NCI-H510A treated with DMSO at 0.1 percent for 48 hours (cell line): ENCODE measurements around the gene SPINK5.
"Not testable (repeated sequence)": the region's sequence is repeated elsewhere in the genome, so short reads cannot be mapped to it uniquely, and the experiment has no call there.

ENCODE experiments used
- DNase-seq: peaks from one replicate; lab custom pipeline; 2025; lab: John Stamatoyannopoulos, UW

SPINK5 gene, protein sequence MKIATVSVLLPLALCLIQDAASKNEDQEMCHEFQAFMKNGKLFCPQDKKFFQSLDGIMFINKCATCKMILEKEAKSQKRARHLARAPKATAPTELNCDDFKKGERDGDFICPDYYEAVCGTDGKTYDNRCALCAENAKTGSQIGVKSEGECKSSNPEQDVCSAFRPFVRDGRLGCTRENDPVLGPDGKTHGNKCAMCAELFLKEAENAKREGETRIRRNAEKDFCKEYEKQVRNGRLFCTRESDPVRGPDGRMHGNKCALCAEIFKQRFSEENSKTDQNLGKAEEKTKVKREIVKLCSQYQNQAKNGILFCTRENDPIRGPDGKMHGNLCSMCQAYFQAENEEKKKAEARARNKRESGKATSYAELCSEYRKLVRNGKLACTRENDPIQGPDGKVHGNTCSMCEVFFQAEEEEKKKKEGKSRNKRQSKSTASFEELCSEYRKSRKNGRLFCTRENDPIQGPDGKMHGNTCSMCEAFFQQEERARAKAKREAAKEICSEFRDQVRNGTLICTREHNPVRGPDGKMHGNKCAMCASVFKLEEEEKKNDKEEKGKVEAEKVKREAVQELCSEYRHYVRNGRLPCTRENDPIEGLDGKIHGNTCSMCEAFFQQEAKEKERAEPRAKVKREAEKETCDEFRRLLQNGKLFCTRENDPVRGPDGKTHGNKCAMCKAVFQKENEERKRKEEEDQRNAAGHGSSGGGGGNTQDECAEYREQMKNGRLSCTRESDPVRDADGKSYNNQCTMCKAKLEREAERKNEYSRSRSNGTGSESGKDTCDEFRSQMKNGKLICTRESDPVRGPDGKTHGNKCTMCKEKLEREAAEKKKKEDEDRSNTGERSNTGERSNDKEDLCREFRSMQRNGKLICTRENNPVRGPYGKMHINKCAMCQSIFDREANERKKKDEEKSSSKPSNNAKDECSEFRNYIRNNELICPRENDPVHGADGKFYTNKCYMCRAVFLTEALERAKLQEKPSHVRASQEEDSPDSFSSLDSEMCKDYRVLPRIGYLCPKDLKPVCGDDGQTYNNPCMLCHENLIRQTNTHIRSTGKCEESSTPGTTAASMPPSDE

DNA sequence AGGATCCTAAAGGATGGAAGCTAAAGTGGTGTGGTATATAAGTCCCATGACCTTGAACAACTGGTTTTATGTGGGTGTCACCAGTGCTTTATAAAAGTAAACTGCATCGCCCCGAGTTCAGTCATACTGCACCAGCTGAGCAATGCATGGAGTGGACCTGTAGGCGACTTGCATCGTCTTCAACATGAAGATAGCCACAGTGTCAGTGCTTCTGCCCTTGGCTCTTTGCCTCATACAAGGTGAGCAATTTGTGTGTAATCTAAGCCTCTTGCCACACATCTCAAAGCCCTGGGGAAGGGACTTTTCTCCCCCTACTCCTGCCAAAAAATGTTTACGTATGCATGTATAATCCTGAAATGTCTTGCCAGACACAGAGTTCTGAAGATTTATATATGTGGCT lies at the start of gene SPINK5:
Gene SPINK5 (plus strand): TSS at position 120 of the 400 bp plus-strand sequence. CDS start 65 bp downstream, at position 185.
- DNase-seq = no peak

DNA sequence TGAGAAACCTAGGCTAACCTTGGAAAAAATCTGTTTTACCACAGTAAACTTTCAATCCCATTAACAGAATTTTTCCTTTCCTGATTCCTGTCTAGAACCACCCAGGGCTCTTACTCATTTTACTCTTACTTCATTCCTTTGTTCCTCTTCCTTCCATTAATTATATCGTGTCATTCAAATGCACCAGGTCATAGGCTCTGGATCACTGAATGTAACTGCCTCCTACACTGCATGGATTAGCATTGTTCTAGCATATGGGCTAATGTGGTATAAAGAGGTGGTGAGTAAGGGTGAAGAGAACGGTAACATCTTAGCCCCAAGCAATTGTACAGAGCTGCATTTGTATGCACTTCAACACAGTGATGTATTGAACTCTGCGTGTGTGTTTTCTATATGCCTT lies 49.5 kb upstream of the SPINK5 start:
- DNase-seq = no peak

DNA sequence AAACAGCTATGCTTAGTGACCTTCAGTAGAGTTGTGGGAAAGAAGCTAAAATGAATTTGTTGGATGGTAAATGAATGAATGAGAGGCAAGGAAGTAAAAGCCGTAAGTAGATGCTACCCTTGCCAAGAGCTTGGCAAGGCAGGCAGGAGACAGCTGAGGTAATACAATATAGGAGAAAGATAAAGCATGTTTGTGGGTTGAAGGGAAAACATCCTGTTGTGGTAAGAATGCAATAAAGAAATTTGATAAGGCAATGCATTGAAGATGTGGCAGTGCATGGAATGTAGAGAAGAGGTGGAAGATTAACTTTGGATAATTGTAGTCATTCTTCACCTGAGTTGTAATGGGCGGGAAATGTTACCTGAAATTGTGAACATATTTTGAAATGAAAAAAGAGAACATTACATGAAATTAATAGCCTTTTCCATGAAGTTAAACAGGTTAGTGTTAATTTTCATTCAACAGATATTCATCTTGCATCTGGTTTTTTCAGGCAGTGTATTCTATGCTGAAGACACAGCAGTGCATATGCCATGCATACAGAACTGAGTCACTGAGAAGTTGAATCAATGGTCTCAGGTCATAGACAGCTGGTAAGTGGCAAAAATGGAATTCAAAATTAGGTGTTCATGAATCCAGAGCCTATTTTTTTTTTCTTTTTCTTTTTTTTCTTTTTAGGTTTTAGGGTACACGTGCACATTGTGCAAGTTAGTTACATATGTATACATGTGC lies 43.4 kb upstream of the SPINK5 start:
- no peak for DNase-seq

DNA sequence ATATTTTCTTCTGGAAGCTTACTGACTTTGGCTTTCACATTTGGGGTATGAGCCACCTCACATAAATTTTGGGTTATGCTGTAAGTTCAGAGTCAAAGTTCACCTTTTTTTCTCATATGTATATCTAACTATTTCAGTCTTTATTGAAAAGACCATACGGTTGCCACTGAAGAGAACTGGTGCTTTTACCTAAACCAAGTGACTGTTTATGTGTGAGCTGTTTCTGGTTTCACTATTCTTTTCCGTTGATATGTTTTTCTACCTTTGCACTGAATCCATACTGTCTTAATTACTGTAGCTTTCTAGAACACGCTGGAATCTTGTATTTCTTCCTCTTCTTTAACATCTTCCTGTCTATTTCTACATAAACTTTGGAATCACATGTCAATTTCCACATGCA lies 36.3 kb upstream of the SPINK5 start:
- DNase-seq = no peak

DNA sequence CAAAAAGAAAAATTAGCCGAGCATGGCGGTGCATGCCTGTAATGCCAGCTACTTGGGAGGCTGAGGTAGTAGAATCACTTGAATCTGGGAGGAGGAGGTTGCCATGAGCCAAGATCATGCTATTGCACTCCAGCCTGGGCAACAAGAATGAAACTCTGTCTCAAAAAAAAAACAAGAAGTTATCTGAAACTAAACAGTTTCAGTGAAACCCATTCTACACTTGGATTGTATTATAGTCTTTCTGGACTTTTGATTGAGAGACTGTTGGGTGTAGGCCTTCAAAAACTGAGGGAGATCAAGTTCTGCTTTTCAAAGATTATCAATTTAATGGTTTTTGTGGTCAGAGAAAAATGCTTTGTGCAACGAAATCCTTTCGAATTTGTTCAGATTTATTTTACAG lies 34.6 kb upstream of the SPINK5 start:
- no peak for DNase-seq

DNA sequence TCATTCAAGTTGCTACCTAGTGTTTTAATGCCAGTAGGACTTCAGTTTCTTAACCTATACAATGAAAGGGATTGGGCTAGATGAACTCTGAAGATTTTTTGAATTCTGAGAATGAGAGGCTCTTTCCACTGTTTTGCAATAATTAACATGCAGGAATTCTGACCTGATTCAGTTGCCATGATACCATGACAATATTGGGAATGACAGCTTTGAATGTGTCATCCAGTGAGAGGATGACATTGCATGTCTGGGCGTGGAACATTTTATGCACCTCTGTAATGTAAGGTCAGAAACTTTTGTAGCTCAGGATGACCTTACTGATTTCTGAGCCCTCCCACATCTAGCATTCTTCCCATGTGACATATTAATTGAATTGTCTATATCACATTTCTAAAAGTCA lies 30.6 kb upstream of the SPINK5 start:
- DNase-seq = no peak

DNA sequence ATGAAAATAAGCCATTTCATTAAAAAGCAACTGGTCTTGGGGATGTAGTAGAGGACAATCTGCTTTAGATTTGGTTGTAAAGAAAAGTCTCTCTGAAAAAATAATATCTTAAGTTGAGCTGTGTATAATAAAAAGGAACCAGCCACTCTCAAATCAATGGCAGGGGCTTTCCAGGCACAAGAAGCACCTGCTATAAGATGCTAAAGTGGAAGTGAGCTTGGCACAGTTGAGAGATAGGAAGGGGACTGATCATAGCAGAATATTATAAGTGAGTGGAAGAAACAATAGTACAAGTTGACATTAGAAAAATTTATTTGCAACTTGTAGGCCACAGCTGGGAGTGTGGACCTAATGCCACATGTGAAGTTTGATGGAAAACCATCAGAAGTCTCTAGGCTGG lies 28.1 kb upstream of the SPINK5 start:
- no peak for DNase-seq

DNA sequence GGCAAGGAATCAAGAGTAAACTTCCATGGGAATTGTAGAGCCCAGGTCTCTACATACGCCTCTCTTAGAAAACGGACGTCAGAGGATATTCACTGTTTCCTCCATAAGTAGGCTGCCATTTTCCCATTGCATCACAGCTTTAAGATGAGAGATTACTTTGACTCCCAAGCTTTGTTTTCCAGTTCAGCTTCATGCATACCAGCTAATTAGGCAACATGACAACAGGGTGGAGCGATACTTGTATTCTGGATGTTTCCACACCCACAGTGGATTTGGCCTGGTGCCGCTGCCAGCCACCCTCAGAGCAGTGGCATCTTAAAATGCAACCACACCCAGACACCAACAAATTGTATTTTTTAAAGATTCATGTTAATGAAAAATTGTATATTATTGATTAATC lies 20.9 kb upstream of the SPINK5 start:
- DNase-seq = no peak

DNA sequence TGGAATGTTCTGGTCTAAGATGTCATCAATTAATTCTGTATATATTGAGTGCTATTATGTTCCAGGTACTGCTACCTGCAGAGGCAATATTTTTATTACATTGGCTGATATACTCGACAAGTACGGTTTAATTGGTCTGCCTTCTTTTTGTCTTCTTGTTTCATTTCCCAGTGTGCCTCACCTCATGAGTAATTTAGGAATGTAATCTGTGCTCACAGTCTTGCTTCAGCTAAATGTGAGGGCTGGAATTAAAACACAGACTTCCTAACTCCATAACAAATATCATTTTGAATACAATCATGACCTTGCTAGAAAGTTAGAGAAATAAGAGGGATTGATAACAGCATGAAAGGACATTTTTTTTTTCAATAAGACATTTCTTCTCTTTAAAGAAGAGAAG lies 20.1 kb upstream of the SPINK5 start:
- DNase-seq = no peak

DNA sequence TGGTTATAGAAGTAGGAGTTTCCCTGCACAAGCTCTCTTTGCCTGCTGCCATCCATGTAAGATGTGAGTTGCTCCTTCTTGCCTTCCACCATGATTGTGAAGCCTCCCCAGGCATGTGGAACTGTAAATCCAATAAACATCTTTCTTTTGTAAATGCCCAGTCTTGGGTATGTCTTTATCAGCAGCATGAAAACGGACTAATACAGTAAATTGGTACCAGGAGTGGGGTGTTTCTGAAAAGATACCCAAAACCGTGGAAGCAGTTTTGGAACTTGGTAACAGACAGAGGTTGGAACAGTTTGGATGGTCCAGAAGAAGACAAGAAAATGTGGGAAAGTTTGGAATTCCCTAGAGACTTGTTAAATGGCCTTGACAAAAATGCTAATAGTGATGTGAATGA lies 8.6 kb upstream of the SPINK5 start:
- DNase-seq = not testable (repeated sequence)

DNA sequence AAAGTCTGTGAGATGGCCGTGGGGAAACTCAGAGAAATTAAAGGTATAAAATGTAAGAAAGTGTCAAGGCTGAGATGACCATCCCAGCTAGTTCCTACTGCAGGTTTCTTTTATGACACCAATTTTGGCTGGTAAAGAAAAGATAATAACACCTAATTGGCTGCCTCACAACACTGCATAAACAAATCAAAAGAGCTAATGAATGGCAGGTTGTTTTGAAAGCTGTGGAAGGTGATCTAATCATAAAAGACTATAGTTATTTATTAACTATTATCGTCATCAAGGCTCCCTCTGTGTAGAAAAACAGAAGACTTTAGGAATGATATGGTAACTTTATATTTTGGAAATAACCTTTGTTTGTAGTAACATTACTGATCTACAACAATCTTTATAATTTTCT lies 3.5 kb upstream of the SPINK5 start:
- no peak for DNase-seq

DNA sequence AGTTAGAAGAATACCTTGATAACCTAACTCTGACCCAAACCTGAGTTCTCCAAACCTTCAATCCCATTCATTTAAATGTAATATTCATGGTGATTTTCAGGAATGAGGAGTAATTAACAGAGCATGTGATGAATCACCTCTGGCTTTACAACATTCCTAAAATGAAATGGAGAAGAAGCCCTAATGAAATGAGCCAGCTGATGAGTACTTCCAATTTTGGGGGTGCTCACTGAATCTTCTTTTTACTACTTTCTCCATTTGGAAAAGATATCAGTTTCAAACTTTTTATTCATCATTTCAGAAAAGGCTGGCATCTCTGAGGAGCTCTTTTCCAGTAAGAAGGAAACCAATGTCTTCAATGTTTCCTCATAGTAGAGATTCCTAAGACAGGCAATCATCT lies 2.9 kb upstream of the SPINK5 start:
- DNase-seq = no peak

DNA sequence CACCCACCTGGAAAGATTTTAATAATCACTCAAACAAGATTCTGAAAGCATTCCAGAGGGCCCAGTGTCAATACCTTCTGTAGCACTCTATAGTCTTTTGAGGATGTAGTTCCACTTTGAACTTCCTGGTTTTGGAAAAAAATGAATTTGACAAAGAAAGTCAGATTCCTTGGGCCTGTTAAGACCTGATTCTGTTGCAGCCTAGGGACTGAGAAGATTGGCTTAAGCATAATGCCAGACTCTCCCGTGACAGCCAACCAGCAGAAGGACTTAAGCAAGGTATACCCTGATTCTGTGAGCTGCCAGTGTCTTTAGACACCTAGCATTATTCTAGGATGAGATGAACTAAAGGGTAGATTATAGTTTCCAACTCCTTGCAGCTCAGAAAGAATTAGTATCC lies 6.8 kb downstream of the SPINK5 start:
- DNase-seq = no peak

DNA sequence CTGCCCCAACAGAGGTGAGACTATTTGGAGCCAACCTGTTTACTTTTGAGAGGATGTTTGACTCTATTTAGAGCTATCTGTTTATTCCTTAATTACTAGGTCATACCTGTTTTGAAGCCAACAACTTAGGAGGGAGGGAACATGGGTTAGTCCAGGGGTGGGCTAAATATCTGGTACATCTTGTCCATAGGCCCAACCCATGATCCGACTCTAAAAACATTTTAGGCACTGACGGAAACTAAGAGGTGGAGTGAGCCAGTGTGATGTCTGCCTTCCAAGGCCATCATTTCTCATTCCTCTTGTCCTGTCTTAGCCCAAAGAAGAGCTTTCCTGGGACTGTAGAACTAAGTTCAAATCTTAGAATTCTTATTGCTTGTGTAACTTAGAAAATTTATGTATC lies 8.4 kb downstream of the SPINK5 start:
- no peak for DNase-seq

DNA sequence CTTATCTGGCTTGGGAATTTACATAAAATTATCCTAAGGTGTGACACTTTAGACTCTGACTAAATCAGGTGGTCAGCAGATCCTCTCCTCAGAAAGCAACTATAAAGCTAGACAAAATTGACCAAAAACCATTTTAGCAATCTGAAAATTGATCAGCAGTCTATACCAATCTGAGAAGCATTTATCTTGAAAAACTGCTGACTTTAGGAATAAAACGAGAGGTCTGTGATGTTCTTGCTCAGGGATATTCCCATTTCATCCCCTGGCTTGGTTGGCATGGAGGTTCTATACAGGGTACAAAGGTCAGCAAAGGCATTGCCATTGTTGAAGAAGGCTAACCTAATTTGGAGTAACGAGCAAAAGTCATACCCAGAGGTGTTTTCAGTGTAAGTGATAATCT lies 11.7 kb downstream of the SPINK5 start:
- DNase-seq = no peak

DNA sequence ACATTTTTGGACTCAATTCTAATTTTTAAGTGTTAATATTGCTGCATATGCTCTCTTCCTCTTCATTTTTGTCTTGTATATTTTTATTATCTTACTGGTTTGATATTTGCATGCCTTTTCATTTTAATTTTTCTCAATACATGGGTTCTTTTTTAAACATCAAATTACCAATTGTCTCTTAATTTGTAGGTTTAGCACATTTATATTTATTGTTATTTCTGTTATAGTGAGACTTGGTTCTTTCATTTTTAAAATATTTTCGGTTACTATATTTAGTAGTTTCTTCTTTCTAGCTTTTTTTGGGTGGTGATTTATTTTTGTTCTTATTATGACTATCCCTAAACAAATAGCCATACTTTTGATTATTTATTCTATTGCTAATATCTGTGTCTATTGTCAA lies 19.4 kb downstream of the SPINK5 start:
- no peak for DNase-seq

DNA sequence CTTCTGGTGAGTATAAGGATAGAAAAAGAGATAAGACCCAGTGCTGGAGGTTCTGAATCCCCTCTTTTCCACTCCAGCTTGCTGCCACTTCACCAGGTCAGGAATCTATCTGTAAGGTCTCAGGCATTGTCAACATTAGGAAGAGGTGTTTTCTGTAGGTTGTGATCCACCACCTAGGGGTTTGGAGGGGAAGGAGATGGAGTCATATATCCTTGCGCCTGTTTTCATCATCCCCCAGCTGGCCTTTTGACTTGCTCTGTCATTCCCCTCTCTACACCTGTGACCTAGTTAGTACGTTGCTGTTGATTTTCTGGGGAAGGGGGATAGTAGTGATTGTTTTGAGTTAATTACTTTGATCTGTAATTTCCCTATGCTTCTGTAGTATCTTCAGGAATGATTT lies 20.5 kb downstream of the SPINK5 start:
- DNase-seq = no peak

DNA sequence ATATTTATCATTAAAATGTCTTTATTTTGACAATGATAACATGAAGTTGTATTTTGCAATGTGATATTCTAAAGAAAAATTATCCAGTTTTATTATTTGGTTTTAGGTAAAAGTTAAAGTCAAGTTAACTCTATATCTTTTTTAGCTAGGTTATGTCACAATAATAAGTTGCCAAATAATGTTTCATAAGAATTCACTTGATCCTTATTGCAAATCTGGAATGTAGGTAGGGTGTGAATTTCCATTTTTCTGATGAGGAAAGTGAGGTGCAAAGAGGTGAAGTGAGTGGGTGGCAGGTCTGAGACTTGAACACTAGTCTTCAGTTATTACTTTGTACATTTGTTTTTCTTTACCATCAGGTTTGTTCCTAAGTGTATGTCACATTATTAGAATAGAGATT lies 21.5 kb downstream of the SPINK5 start:
- DNase-seq = no peak

DNA sequence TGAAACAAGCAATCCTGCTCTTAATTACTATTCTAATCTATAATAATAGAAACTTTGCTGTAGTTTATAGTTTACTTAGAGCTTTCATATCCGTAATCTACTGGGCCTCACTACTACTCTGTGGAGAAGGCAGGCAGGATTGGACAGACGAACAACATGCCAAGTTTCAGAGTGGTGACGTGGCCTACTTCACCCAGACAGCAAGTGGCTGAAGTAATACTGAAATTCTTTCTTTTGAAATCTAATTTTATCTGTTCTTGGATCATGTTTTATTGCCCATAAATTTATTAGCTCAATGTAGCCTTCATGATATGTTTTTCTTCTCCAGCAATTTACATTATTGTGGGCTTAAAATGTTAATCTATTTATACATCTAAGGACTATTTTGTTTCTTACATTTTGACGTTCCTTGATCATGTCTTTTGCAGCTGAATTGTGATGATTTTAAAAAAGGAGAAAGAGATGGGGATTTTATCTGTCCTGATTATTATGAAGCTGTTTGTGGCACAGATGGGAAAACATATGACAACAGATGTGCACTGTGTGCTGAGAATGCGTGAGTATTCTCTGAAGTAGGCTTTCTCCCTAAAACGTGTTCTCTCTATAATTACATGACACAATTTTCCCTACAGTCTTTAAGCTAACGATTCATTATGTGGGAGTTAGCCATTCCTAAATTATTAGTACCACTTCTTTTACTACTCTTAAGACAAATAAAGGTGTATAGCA lies 22.4 kb downstream of the SPINK5 start:
- no peak for DNase-seq

DNA sequence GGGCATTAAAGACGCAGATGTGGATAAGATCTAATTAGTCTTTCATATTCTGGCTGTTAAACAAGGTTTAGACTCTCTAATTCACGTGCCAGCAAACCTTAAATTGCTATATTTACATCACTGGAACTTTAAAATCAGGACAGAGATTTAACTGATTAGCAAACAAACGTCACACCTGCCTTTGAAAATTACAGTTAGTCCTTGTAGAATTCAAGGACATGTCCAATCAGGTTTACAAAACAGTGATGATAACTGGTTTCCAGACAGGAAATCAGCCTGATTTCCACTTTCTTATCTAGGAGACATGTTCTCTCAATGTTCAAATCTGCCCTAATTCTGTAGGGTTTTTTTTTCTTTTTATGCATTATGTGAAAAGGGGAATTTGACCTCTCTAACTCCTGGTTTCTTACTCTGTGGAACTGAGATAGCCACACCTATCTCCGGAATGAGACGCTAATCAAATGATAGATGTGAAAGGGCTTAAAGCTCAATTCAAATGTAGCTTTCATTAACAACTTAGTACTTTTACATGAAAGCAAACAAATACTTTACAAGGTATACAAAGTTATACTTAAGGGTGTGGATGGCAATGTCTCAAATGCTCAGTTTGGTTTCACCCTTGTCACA lies 26.5 kb downstream of the SPINK5 start:
- DNase-seq = no peak

DNA sequence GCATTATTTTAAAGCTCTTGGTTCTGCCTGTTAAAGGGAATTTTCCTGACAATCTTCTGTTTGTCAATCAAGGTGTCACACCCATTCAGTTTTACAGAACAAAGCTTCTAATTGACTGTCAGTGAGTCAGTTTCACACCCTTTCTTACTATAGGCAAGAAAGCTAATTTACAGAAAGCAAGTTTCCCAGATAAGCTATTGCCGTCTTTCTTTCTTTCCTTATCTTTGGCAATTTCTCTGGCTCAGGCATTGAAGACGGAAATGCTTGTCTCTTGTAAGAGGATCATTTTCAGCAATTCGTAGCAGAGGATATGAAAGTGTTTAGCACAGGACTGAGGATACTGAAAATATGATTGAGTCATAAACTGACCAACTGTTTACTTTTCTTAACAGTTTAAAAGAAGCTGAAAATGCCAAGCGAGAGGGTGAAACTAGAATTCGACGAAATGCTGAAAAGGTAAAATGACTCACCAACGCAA lies 27.0 kb downstream of the SPINK5 start:
- no peak for DNase-seq
